ENCODE data around the gene ATP2C2.

Gene ATP2C2

GRCh38 chr16:84361546-84361945 is 6.8 kb upstream of the ATP2C2 start:
- no peaks in the 10 kb centered on the region for H3K36me3 ChIP-seq (ENCODE audit: control insufficient read depth in 2 of 2, insufficient read depth in 1 of 2, low read length in 2 of 2)

More at GRCh38 chr16:84361546-84361945, 6.8 kb upstream of the ATP2C2 start:
- CTCF ChIA-PET = no interaction called here
- no peaks in the 10 kb centered on the region for H3K4me1 ChIP-seq (ENCODE audit: control insufficient read depth, insufficient read depth, low read length)
- no peak overlapping the region for H3K27ac ChIP-seq (ENCODE audit: extremely low read depth, low read depth, low read length)
- H3K4me3 ChIP-seq (ENCODE audit: low read depth, low read length) = no peak overlapping the region
- H3K9me3 ChIP-seq (ENCODE audit: control insufficient read depth, insufficient read depth, low read depth, low read length) = no peaks in the 10 kb centered on the region
- TF ChIP-seq ZNF426 (tag by site-specific recombination; IDR thresholded peaks at IDR 0.05) = no peak
- no peak for TF ChIP-seq ZNF621 (tag by site-specific recombination; IDR thresholded peaks at IDR 0.05)
- no peak for TF ChIP-seq SALL2 (tag by site-specific recombination; IDR thresholded peaks at IDR 0.05; ENCODE audit: borderline replicate concordance)
- no peak for TF ChIP-seq PRDM10 (tag by site-specific recombination; IDR thresholded peaks at IDR 0.05)
- TF ChIP-seq ZNF239 (tag by site-specific recombination; IDR thresholded peaks at IDR 0.05) = no peak
- no peak for TF ChIP-seq ZNF174 (tag by site-specific recombination; IDR thresholded peaks at IDR 0.05)
- no peak for TF ChIP-seq ZNF707 (tag by site-specific recombination; IDR thresholded peaks at IDR 0.05)
- TF ChIP-seq ZNF768 (tag by site-specific recombination; IDR thresholded peaks at IDR 0.05) = no peak
- no peak for TF ChIP-seq KLF7 (tag by site-specific recombination; IDR thresholded peaks at IDR 0.05; ENCODE audit: borderline replicate concordance)
- TF ChIP-seq PRDM4 (tag by site-specific recombination; IDR thresholded peaks at IDR 0.05) = no peak
- no peak for TF ChIP-seq ZNF184 (tag by site-specific recombination; IDR thresholded peaks at IDR 0.05)
- no peak for TF ChIP-seq ZBTB11 (tag by site-specific recombination; conservative IDR thresholded peaks at IDR 0.05; ENCODE audit: low read depth)
- no peak for TF ChIP-seq ZBTB7A (tag by site-specific recombination; IDR thresholded peaks at IDR 0.05; ENCODE audit: low read depth)
- POLR2A ChIA-PET = no interaction called here

All from HEK293 (cell line).